ENCODE data around the gene PDXDC1. TPM values are rescaled to one million over a fixed set of nuclear protein-coding genes. Genes with fewer than 3 reads are reported as not detected.

Gene PDXDC1
- total and polyA plus RNA-seq, 12 donors: 24.9 to 88.5 (median 69.4) TPM

- no peak for TF ChIP-seq CTCF (IDR thresholded peaks at IDR 0.05)
- Histone ChIP-seq H3K27ac (peak overlapping the region in 2 of 10 donors; percentile 9 to 15), H3K36me3 (peaks cover 0 to 2% (median 0%) of the 10 kb centered on the region in 9 donors)
Measured at GRCh38 chr16:15052747-15053476, 78.1 kb downstream of the PDXDC1 start.

GRCh38 chr16:15053904-15054303 is 79.1 kb downstream of the PDXDC1 start:
- no peak for TF ChIP-seq CTCF (IDR thresholded peaks at IDR 0.05)
- intact Hi-C loops (cut with DNase I): no loop called here
- 88 to 95% methylated on average over 10 of the region's 10 CpGs for WGBS, 2 donors
- Histone ChIP-seq H3K4me1 (peaks cover 3 to 44% (median 12%) of the 10 kb centered on the region in 9 donors), H3K27me3 (no peaks in the 10 kb centered on the region), H3K36me3 (peaks cover 0 to 7% (median 4%) of the 10 kb centered on the region in 9 donors), H3K27ac (no peak overlapping the region), H3K4me3 (peak overlapping the region in 3 of 10 donors; percentile 95 to 100 (median 99)), H3K9me3 (no peaks in the 10 kb centered on the region)
- DNase-seq (no peak), ATAC-seq (no peak)

More at GRCh38 chr16:15052747-15053476, 78.1 kb downstream of the PDXDC1 start:
- Histone ChIP-seq H3K4me1 (peaks cover 3 to 44% (median 12%) of the 10 kb centered on the region in 9 donors), H3K9me3 (no peaks in the 10 kb centered on the region), H3K27me3 (no peaks in the 10 kb centered on the region), H3K4me3 (no peak overlapping the region)
- intact Hi-C loops (cut with DNase I): no loop called here
- ATAC-seq (no peak), DNase-seq (no peak)
- 73 to 80% methylated on average over 10 of the region's 10 CpGs for WGBS, 2 donors

GRCh38 chr16:15054357-15055140 is 79.7 kb downstream of the PDXDC1 start:
- Histone ChIP-seq H3K27me3 (no peaks in the 10 kb centered on the region), H3K27ac (peak overlapping the region in 8 of 10 donors; percentile 79 to 91 (median 89)), H3K9me3 (no peaks in the 10 kb centered on the region), H3K4me1 (peaks cover 3 to 42% (median 12%) of the 10 kb centered on the region in 9 donors), H3K36me3 (peaks cover 0 to 14% (median 8%) of the 10 kb centered on the region in 9 donors), H3K4me3 (peak overlapping the region; percentile 77 to 100 (median 98))
- WGBS, 2 donors: 79% methylated on average over 19 of the region's 19 CpGs
- ATAC-seq (no peak), DNase-seq (no peak)
- no peak for TF ChIP-seq CTCF (IDR thresholded peaks at IDR 0.05)
- intact Hi-C loops (cut with DNase I): no loop called here
